Neuron (in vitro differentiated cells): ENCODE data around the gene GHRH.

Experiments
- H2AFZ ChIP-seq: one replicate; pipeline ENCODE4 v1.6.1; 2013; ENCODE audit warnings: low read depth, mild to moderate bottlenecking, inconsistent platforms, low read length, moderate library complexity
- H3K27me3 ChIP-seq: one replicate; pipeline ENCODE4 v1.6.1; 2013; ENCODE audit warnings: low read length; ENCODE audit not compliant: insufficient read depth
- H3K36me3 ChIP-seq: one replicate; pipeline ENCODE4 v1.6.1; 2013; ENCODE audit warnings: low read length; ENCODE audit not compliant: insufficient read depth
- H3K4me1 ChIP-seq: one replicate; pipeline ENCODE4 v1.6.1; 2013; ENCODE audit warnings: low read length; ENCODE audit not compliant: insufficient read depth
- H3K4me3 ChIP-seq: 2 replicates; pipeline ENCODE4 v1.5.1; 2013; ENCODE audit warnings: mild to moderate bottlenecking, low read length, moderate library complexity
- H3K9me3 ChIP-seq: one replicate; pipeline ENCODE4 v1.6.1; 2013; ENCODE audit warnings: low read length

Gene GHRH

DNA sequence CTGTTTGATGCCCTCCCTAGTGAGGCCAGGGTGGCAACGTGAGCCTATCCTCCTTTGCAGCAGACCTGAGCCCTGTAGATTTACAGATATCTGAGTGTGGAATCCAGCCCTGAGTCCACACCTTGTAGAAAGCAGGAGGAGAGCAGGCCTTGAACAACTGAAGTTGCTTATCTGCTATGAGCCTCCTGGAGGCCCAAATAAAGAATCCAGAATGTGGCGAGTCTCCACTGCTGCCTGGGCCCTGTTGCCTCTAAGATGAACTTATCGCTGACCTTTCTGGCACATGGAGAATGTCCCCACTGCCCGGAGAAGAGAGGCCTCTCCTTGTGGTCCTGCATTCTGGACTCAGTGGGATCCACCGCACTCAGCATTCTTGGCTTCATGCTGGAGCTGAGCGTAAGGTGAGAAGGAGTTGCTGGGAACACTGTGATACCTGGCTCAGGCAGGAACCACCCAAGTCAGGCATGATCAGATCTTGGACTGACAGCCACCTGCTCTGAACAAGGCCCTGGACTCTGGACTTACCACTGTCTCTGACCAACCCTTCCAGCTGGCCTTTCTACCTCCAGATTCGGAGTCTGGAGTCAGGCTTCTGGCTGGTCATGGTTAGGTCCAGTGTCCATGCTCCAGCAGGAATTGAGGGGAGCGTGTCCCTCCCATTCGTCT, 22.0 kb upstream of the GHRH start:
- Histone ChIP-seq H2AFZ (no peak overlapping the region), H3K4me1 (peaks cover 12% of the 10 kb centered on the region), H3K4me3 (no peak overlapping the region), H3K36me3 (no peaks in the 10 kb centered on the region), H3K27me3 (no peaks in the 10 kb centered on the region), H3K9me3 (no peaks in the 10 kb centered on the region)

DNA sequence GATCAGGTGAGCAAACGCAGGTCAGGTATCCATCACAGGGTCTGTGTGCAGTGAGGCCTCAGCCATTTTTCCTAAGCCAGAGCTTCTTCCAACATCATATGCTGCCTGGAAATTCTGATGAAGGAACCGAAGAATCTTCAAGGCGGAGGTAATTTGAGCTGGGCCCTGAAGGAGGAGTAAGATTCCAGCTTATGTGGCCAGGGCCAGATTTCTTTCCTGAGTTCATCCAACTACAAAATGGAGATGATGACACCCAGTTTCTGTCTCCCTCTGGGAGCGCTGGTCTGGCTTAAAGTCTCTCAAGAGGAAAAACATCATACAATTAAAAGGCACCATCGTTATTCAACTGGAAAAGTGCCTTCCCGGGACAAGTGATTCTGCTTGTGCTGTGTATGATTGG, 20.9 kb upstream of the GHRH start:
- peaks cover 12% of the 10 kb centered on the region for H3K4me1 ChIP-seq
- no peaks in the 10 kb centered on the region for H3K27me3 ChIP-seq
- no peaks in the 10 kb centered on the region for H3K36me3 ChIP-seq
- no peak overlapping the region for H3K4me3 ChIP-seq
- H3K9me3 ChIP-seq: no peaks in the 10 kb centered on the region
- no peak overlapping the region for H2AFZ ChIP-seq

DNA sequence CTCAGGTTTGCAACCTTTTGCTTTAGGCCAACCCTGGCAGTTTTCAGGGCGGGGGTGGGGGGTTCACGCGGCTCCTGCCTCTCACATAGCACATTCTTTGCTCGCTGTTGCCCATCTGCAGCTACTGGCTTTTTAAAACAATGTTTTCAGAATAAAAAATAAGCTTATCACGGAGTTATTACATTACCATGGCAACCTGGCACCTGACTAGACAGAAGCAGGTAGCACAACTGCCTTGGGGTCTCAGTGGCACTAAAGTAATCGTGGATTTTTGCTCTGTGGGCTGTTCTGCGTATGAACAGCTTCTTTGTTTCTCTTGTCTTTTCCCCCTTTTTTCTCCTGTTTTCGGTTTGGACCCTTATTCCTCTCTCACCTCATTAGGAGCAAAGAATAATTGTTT, 18.8 kb upstream of the GHRH start:
- no peak overlapping the region for H2AFZ ChIP-seq
- no peaks in the 10 kb centered on the region for H3K9me3 ChIP-seq
- no peaks in the 10 kb centered on the region for H3K36me3 ChIP-seq
- peaks cover 11% of the 10 kb centered on the region for H3K4me1 ChIP-seq
- no peak overlapping the region for H3K4me3 ChIP-seq
- H3K27me3 ChIP-seq: no peaks in the 10 kb centered on the region

DNA sequence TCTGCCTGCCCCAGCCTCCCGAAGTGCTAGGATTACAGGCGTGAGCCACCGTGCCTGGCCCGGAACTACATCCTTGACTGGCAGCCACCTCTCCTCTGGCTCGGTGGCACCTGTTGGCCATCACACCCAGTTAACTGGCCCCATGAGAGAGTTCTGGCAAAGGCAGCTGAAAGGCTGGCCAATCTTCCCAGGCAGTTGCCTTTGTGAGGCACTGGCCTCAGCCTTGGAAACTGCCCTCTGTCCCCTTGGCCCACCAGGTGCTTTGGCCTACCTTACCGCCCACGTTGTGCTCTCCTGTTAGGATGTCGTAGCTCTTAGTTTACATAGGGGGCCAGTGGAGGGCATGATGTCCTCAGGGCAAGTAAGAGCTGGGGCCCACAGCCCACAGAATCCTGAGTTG, 18.2 kb upstream of the GHRH start:
- H2AFZ ChIP-seq: no peak overlapping the region
- no peak overlapping the region for H3K4me3 ChIP-seq
- H3K27me3 ChIP-seq: no peaks in the 10 kb centered on the region
- peaks cover 17% of the 10 kb centered on the region for H3K4me1 ChIP-seq
- no peaks in the 10 kb centered on the region for H3K9me3 ChIP-seq
- no peaks in the 10 kb centered on the region for H3K36me3 ChIP-seq

DNA sequence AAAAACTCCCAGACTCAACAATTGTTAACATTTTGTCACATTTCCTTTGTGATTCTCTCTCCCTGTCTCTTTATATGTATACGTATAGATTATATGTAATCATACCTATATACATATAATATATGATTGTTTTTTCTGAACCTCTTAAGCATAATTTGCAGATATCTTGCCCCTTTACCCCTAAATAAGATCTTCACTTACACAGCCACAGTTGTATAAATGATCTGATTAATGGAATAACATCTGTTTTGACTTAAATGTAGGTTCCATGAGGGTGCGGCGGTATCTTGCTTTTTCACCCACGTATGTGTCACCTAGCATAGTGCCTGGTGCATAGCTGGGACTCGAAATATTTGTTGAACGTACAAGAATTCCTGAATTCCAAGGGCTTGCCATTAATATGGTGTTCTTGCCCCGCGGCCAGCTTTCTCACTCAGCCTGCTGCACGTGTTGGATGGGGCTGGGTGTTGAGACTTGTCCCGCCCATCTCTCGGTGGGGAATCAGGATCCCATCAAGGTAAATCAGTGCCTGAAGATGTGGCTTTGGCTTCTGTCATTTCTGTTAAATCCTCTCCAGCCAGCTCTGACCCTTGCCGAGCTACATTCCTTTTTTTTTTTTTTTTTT, 17.5 kb upstream of the GHRH start:
- no peak overlapping the region for H2AFZ ChIP-seq
- H3K27me3 ChIP-seq: no peaks in the 10 kb centered on the region
- peaks cover 17% of the 10 kb centered on the region for H3K4me1 ChIP-seq
- no peaks in the 10 kb centered on the region for H3K36me3 ChIP-seq
- no peaks in the 10 kb centered on the region for H3K9me3 ChIP-seq
- H3K4me3 ChIP-seq: no peak overlapping the region

DNA sequence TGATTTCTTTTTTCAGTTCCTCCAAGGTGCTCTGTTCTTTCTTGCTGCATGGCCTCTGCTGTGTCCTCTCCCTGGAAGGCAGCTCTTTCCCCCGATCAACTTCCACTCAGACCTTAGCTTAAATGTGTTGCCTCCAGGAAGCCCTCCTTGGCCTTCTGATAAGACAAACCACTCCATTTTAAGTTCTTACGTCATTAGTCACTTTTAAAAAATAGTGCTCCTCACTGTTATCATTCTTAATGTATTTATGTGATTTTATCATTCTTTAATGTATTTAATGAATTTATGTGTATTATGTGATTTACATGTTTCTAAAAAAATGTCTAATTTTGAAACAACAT, 15.6 kb upstream of the GHRH start:
- no peak overlapping the region for H2AFZ ChIP-seq
- peaks cover 17% of the 10 kb centered on the region for H3K4me1 ChIP-seq
- H3K4me3 ChIP-seq: no peak overlapping the region
- no peaks in the 10 kb centered on the region for H3K9me3 ChIP-seq
- no peaks in the 10 kb centered on the region for H3K27me3 ChIP-seq
- H3K36me3 ChIP-seq: no peaks in the 10 kb centered on the region

DNA sequence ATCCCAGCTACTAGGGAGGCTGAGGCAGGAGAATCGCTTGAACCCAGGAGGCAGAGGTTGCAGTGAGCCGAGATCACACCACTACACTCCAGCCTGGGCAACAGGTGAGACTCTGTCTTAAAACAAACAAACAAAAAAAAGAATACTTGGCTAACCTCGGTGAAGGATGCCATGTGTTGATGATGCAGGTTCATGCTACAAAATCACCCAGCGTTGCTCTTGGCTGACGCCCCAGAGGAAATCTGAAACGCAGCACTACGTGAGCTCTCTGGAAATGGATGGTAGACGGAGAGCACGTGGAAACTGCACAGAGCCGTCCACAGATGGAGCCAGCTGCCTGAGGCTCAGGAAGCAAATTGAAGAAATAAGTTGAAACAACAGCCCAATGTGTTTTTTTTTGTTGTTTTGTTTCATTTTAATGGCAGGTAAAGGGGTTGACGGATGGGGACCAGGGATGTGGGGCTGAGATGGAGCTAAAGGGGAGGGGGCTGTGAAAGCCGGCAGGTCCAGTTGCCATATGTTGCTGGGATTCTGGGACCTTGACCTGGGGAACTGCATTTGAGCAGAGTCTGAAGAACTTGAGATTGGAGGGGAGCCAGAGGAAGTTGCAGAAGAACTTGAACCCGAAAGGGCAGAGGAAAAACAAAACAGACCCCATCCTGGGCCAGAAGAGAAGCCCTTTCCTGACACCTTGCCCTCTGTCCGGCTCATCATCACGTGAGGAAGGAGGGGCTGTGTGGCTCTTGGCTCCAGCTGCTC, 15.1 kb upstream of the GHRH start:
- peak overlapping the region; percentile 60 for H2AFZ ChIP-seq
- no peaks in the 10 kb centered on the region for H3K27me3 ChIP-seq
- H3K9me3 ChIP-seq: no peaks in the 10 kb centered on the region
- no peaks in the 10 kb centered on the region for H3K36me3 ChIP-seq
- H3K4me3 ChIP-seq: no peak overlapping the region
- peaks cover 17% of the 10 kb centered on the region for H3K4me1 ChIP-seq

DNA sequence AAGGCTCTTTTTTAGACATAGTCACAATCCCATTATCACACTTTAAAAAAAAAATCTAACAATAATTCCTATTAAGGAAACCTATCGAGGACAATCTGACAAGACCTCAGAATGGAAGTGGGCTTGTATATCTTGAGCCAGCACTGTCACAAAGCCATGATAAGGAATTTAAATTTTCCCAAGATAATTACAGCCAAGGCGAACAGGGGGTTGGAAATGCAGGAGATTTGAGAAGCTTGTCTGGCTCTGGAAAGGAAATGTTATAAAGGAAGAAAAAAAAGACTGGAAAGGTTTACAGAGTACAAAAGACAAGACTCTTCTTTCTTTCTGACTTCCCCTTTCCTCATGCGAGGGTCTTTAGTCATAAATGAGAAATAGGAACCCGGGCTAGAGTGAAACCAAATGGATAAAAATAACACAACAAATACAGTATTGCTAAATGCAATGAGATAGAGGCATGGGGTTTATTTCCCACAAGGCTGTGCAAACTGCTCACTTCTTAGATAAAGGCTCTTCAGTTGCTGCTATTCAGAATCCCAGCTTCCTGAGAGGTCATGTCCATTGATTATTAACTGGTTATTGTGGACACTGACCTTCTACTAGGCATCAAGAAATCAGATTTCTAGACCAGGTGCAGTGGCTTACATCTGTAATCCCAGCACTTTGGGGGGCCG, 13.4 kb upstream of the GHRH start:
- Histone ChIP-seq H3K9me3 (no peaks in the 10 kb centered on the region), H3K4me3 (no peak overlapping the region), H3K4me1 (peaks cover 13% of the 10 kb centered on the region), H2AFZ (peak overlapping the region; percentile 42), H3K27me3 (no peaks in the 10 kb centered on the region), H3K36me3 (no peaks in the 10 kb centered on the region)

DNA sequence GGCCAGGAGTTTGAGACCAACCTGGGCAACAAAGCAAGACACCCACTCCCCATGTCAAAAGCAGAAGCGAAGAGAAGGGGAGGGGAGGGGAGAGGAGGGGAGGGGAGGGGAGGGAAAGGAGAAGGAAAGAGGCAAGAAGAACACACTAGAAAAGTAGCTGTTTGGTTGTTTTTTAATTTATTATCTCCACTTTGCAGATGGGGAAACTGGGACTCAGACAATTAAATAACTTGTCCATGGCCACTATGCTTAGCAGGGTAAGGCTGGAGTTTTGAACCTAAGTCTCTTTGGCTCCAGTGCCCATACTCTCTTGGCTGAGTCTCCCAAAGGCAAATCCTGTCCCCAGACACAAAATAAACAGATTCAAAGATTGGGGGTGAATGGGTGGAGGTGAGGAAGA, 12.4 kb upstream of the GHRH start:
- H3K4me1 ChIP-seq: peaks cover 20% of the 10 kb centered on the region
- H3K36me3 ChIP-seq: no peaks in the 10 kb centered on the region
- H3K9me3 ChIP-seq: no peaks in the 10 kb centered on the region
- H3K27me3 ChIP-seq: no peaks in the 10 kb centered on the region
- no peak overlapping the region for H2AFZ ChIP-seq
- no peak overlapping the region for H3K4me3 ChIP-seq

DNA sequence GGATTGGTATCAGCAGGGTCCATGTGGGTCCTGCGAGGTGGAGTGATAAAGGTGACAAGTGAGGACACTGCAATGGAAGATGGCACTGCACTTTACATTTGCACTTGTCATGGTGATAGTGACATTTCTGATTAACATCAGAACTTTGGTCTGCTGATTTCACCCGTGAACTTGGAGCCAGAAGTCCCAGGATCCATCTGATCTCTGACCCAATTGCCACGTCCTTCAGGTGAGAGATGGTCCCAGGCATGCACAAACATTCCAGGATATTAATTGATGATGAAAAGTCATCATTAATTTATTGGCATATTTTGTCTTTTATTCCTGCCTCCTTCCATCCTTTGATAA, 9.8 kb upstream of the GHRH start:
- no peak overlapping the region for H2AFZ ChIP-seq
- no peaks in the 10 kb centered on the region for H3K27me3 ChIP-seq
- peaks cover 32% of the 10 kb centered on the region for H3K4me1 ChIP-seq
- no peak overlapping the region for H3K4me3 ChIP-seq
- no peaks in the 10 kb centered on the region for H3K9me3 ChIP-seq
- no peaks in the 10 kb centered on the region for H3K36me3 ChIP-seq

DNA sequence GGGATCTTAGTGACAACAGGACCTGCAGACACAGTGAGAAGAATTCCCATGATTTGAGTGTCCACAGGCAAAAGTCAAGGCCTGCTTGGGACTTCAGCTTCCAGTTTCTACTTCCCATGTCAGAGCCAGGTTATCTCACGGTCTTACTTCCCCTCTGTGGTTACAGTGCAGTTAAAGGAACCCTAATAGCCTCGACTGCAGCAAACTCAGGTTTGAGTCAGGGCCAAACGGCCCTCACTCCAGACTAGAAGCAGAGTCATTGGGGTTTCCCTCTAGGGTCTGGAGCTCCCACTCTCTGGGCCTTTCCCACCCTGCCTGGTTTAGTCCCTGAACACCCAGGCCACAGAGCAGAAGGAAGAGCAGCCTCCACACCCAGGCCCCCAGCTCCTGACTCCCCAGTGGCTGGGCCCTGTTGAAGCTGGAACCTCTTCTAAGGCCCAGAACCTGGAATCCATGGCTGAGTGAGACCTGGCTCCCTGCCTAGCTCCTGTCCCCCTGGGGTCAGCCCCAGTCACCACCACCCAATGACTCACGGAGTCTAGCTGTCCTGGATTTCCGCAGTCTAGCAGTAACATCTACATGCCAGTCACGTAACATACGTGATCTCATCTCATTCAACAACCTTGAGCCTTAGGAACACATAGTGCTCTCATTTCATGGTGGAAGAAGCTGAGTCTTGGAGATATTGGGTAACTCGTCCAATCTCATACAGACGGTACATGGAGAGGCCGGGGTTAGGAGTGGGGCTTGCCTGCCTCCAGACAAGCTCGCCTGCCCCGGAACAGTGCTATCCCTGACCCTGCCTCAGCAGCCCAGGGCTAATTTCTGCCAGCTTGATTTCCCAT, 9.2 kb upstream of the GHRH start:
- no peaks in the 10 kb centered on the region for H3K9me3 ChIP-seq
- no peak overlapping the region for H3K4me3 ChIP-seq
- no peak overlapping the region for H2AFZ ChIP-seq
- H3K27me3 ChIP-seq: no peaks in the 10 kb centered on the region
- H3K4me1 ChIP-seq: peaks cover 32% of the 10 kb centered on the region
- no peaks in the 10 kb centered on the region for H3K36me3 ChIP-seq

DNA sequence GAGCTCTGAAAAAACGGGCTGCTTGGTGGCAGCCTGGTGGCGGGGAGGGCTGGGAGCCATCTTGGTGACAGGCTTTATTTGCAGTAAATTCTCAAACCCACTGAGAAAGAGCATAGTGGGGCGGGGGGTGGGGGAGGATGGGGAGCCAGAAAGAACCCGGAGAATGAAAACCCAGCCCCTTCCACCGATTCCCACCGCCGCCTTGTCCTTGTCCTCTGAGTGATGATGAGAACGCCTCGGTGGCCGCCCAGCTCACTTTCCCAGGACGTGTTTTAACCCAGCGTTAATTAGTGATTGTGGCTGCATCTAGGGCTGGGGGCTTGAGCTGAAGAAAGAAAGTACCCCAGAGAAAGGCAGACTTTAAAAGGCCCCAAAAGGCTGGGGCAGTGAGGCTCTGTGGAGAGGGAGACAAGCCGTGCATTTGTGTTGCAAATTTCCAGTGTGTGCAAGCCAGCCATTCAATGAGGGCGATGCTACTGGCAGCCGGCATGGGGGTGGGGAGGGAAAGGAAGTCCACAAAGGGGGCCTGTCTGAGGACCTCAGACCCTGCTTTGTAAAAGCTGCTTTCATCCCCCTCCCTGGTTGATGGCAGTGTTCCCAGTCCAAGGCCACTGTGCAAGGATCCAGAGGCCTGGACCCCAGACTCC, 6.2 kb upstream of the GHRH start:
- H3K4me3 ChIP-seq: peak overlapping the region; percentile 39

More for the DNA sequence above, 6.2 kb upstream of the GHRH start:
- Histone ChIP-seq H3K4me1 (peaks cover 25% of the 10 kb centered on the region), H3K9me3 (no peaks in the 10 kb centered on the region), H3K27me3 (no peaks in the 10 kb centered on the region), H2AFZ (peak overlapping the region; percentile 1), H3K36me3 (no peaks in the 10 kb centered on the region)
